Measurements from ENCODE around the gene RBM10. TPM values are rescaled to one million over a fixed set of nuclear protein-coding genes. Genes with fewer than 3 reads are reported as not detected.

Gene RBM10
- total and polyA plus RNA-seq, 9 of the 15 experiments (the other 6 are each of a cell fraction or from before 2014, with no cell fraction given): 1.1 to 61.7 (median 31.5) TPM

DNA sequence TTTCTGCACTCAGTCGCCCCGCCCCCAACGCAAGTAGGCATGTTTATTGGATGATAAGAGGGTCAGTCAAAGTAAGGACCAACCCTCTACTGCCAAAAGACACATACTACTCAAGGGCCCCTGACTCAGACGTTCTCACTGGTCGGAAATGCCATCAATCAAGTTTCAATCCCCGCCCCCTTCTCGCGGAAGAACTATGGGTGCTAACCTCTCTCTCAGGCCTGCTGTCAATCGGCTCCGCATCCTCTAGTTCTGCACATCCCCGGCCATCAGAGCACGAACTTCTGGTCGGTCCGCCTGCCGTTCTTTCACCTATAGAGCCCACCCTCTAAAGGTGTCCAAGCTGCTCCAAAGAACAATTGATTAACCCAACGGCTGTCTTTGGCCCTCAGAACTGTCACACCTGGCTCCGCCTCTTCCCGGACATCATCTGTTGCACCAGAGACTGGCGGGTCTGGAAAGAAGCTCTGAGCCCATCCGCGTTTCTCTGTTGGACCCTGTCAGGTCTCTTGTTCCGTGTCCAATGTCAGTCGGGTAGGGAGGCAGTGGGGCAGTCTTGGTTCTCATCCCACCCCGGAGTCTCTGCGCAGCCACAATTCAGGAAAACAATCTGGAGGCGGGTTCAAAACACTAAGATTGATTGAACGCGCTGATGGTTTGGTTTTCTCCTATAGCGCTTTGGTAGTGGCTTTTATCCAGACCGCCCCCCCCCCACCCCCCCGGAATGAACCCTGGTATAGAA, 15.7 kb upstream of the RBM10 start (continued):
- TF ChIP-seq CHD7 (IDR thresholded peaks at IDR 0.05; ENCODE audit: low read depth, low read length): no peak
- TF ChIP-seq CGGBP1 (CRISPR knock-in tag; IDR thresholded peaks at IDR 0.05): no peak
- TF ChIP-seq ZSCAN29 (IDR thresholded peaks at IDR 0.05): no peak
- TF ChIP-seq SIN3A (IDR thresholded peaks at IDR 0.05; ENCODE audit: borderline replicate concordance in 2 of 2, control insufficient read depth in 1 of 2, low read depth in 2 of 2, low read length in 2 of 2): no peak
- TF ChIP-seq, protein P1, sequence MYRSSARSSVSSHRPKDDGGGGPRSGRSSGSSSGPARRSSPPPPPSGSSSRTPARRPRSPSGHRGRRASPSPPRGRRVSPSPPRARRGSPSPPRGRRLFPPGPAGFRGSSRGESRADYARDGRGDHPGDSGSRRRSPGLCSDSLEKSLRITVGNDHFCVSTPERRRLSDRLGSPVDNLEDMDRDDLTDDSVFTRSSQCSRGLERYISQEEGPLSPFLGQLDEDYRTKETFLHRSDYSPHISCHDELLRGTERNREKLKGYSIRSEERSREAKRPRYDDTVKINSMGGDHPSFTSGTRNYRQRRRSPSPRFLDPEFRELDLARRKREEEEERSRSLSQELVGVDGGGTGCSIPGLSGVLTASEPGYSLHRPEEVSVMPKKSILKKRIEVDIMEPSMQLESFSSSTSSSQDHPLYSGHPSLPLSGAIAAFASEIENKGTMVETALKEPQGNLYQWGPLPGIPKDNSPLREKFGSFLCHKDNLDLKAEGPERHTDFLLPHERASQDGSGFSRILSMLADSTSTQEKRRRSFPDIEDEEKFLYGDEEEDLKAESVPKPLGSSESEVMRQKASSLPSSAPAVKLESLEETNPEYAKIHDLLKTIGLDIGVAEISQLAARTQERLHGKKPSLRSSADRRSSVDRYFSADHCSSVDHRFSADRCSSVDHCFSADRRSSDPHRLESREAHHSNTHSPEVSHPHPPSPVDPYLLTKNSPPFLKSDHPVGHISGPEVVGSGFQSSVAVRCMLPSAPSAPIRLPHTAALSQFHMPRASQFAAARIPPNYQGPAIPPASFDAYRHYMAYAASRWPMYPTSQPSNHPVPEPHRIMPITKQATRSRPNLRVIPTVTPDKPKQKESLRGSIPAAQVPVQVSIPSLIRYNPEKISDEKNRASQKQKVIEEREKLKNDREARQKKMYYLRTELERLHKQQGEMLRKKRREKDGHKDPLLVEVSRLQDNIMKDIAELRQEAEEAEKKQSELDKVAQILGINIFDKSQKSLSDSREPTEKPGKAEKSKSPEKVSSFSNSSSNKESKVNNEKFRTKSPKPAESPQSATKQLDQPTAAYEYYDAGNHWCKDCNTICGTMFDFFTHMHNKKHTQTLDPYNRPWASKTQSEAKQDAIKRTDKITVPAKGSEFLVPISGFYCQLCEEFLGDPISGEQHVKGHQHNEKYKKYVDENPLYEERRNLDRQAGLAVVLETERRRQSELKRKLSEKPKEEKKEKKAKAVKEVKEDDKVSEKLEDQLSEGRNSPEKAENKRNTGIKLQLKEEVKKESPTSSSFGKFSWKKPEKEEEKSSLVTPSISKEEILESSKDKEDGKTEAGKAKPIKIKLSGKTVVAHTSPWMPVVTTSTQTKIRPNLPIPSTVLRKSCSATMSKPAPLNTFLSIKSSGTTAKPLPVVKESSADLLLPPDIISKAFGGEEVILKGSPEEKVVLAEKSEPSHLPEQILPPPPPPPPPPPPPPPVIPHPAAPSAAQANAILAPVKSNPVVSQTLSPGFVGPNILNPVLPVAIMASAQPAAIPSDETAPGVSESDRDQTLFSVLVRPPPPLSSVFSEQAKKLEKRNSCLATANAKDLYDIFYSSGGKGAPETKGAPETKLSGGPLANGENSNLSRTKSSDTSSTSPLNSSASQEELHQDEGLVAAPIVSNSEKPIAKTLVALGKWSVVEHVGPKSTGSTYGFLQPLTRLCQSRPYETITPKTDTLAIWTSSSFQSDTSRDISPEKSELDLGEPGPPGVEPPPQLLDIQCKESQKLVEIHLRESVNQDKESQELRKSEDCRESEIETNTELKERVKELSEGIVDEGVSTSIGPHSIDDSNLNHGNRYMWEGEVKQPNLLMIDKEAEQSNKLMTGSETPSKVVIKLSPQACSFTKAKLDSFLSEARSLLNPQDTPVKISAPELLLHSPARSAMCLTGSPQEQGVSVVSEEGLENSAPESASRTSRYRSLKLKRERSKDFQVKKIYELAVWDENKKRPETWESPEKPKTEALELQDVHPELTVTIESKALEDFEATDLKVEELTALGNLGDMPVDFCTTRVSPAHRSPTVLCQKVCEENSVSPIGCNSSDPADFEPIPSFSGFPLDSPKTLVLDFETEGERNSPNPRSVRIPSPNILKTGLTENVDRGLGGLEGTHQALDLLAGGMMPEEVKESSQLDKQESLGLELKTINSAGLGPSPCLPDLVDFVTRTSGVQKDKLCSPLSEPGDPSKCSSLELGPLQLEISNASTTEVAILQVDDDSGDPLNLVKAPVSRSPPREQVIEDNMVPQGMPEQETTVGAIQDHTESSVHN (IDR thresholded peaks at IDR 0.05; ENCODE audit: borderline replicate concordance in 1 of 2, low read depth in 1 of 2): peak in 1 of 2 experiments; percentile 23; a peak in 1 of 4 replicates
- TF ChIP-seq SNRNP70 (optimal IDR thresholded peaks at IDR 0.05; ENCODE audit: low read depth, low read length): no peak
